Activated gamma-delta T cell treated with Interleukin-2 at 50 U/mL for 16 hours (primary cell): ENCODE results near the gene AGPAT3.

Experiments used
- DNase-seq: peaks from one replicate; pipeline ENCODE4 v3.0.0-alpha.2; 2020

Gene AGPAT3

DNA sequence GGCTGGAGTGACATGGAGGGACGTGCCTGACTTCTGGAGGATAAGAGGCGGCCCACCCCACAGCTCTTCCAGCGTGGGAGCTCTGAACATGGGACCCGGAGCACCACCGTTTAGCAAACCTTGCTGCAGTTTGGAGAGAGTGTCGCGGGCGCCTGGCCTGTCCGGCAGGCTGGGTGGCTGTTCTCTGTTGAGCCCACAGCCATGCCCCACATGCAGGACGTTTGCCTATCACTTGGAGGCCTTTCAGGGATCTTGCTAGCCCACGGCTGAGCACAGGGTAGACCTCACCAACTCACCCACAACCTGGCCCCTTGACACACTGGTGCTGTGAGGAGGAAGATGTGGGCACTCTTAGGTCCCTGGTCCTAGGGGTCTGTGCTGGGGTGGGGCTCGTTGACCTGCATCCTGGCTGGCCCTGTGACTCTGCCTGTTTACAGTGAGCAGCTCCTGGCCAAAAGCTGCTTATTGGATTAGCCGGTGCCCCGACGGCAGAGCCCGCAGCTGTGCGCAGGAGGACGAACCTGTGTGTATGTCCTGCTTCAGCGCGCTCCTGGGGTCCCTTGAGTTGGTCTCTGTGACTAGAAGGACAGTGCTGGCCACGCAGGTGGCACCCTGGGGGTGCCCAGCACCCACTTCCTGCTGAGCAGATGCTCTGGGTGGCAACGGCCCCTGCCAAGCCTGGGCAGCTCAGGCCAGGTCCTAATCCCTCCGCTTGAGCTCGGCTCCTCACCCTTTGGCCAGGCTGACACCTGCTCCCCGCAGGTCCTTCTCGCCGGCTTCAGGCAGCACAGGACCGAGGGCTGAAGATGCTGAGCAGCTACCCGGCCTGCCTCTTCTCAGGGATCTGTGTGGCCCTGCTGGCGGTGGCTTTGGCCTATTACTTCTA, 74.7 kb downstream of the AGPAT3 start:
- DNase-seq = no peak

DNA sequence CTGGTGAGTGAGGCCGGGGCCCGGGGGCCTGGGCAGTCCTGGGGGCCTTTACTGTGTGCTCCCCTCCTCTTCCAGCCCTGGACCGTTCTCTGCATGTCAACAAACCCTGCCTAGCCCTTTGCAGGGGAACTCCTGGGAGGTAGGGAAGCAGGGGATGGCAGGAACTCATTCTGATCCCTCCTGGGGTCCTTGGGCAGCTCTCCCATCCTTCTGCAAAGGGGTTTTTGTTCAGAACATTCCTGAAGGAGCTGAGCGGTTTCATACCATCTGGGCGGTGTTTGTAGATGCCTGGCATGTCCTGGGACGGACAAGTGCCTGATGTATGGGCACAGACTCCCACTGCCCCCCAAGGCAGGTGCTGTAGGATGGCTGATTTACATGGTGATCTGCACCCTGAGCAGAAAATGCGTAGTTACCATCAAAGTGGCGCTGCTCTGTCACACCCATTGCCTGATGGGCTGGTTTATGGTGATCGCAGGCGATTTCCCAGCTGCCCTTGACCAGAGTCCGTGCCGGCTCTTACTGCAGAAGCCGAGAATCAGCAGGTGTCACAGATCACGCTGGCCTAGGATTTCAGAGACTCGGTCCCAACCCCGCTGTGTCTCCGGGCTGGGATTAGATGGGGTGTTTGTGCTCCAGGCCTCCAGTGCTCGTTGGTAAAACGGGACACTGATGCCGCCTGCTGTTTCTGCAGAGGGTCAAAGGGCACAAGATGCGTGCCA, 75.5 kb downstream of the AGPAT3 start:
- DNase-seq = no peak

DNA sequence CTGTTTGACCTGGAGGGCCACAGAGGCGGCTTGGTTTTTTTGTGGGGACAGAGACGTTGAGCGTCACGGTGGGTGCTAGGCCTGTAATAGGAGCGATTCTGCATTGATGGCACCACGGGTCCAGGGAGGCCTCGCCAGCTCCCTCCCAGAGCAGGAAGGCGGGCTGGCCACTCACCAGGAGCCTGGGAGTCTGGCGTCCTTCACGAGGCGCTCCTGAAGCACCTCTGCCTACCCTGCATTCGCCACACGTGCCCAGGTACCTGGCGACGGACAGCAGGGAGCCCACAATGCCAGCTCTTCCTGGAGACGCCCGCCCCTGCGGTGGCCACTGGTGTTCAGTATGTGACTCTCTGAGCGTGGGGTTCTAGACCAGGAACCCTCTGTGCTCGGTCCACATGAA, 77.2 kb downstream of the AGPAT3 start:
- DNase-seq = no peak

DNA sequence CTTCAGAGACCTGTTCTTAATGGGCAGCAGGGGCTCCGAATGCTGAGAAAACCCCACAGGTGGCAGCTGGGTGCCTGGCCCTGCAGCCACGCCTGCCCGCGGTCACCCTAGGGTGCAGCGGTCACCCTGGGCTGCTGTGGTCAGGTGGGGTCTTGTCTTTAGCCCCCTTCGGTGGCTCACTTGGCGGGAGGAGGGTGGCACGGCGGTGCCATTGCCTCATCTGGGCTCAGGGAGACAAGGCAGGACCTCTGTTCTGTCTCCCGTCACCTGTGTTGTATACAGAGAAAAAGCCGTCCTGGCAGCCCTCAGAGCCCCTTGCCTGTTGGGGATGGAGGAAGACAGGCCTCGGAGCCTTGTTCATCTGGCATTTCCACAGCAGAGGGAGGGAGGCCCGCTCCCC, 77.6 kb downstream of the AGPAT3 start:
- DNase-seq = no peak

DNA sequence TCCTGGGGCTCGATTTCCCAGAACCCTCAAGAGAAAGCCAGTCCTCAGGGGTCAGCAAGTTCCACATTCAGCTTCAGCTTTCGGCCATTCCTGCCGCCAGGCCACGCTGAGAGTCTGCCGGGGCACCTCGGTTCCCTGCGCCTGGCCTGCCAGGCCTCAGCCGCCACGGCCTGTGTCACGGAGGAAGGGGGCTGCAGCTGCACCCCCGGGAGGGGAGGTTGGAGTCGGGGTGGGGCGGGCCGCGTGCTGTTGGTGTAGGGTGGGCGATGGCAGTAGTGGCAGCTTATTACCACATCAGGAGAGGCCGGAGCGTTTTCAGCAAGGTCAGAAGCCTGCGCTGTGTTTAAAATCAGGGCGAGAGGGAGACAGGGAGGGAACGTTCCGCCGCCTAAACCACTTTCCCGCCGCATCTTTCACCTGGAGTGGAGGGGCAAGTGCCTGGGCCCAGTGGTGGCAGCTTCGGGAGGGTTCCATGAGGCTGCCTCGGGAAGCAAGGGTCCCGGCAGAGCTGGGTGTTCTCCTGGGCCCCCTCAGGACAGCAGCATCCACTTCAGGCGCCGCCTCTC, 78.6 kb downstream of the AGPAT3 start:
- DNase-seq = no peak

DNA sequence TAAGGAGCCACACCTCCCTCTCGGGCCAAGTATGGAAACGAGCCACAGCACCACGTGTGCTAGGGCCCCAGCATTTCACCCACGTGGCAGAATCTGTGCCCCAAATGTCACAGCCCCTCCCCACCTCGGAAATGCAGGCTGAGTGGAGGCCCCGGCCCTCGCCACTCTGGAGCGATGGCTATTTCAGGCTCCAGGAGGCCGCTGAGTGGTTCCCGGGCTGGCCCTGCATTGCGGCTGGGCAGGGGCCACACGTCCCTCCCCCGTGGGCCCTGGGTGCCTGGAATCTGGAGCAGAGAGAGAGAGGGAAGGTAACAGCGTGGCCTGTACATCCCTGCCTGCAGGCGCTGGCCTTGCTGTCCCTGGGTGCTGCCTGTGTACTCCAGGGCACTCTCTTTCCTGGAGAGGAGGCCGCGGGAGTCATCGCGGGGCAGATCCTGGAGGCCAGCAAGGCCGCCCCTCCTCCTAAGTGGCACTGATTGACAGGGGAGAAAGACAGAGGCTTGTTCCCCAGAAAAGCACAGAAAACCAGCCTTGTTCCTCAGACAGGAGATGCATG, 79.1 kb downstream of the AGPAT3 start:
- no peak for DNase-seq

DNA sequence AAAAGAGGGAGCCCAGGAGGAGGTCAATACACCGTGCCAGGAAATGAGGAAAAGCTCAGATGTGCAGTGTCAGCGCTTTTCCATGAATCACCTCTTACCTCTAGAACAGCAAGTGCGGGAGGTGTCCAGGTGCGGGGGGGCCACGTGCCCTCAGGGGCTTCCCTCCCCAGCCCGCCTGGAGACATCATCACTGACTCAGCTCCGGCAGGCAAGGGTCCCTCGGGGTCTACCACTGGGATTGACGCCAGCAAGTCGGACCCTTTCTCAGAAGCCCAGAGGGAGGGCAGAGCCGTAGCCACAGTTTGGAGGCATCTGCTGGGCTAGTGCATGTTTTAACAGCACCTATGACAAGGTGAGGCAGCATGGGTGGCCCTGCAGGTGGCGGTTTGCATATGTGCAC, 79.7 kb downstream of the AGPAT3 start:
- DNase-seq = no peak

DNA sequence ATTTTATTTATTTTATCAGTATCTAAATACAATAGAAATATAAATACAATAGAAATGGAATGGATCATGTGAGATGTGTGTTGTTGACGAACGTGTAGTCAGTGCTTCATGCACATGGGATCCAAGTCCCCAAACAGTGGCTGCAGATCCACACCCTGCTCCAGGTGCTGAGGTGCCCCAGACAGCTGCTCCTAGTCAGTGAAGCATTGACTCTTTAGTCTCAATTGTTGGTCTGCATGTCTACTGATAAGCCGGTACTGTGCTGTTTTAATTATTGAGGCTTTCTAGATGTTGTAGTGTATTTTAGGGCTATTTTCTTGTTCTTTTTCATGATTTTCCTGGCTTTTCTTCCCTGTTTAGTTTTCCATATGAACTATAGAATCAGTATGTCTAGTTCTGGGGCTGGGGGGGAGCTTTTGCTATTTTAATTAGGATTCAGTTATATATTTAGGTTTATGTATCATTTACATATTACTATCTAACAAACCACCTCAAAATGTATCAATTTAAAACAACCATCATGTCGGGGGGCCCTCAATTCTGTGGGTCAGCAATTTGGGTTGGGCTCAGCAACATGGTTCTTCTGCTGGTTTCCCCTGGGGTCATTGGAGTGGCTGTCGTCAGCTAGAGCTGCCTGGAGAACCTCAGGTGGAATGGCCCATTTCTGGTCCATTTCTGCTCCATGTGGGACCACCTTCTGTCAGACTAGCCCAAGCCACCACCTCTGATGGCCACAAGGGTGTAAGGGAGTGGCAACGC, 83.9 kb downstream of the AGPAT3 start:
- DNase-seq = no peak

DNA sequence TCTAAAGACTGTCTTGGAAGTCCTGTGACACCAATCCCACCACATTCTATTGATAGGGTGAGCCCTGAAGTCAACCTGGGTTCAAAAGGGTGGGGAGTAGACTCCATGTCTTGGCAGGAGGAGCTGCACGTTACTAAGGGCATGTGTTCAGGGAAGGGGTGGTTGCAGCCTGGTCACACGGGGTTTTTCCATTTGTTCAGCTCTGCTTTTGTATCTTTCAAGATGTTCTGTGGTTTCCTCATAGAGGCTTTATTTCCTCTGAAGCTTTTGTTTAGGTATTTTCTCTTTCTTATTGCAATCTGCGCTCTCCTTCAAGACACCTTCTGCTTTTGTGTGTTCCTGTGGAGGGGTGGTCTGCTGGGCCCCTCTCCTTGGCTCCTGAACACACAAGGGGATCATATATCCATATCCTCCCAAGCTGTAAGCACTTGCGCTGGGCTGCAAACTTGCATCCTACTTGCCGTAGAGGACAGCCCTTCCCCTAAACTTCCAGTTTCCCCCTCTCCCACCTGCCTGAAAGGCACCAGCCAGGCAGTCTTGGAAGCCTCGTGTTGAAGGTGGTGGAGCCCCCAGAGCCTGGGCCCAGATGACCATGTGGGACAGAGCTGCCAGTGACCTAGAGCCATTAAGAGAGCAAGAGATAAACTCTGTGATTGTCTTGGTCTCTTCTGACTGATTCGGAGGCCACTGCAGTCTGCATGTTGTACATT, 84.6 kb downstream of the AGPAT3 start:
- DNase-seq = no peak

DNA sequence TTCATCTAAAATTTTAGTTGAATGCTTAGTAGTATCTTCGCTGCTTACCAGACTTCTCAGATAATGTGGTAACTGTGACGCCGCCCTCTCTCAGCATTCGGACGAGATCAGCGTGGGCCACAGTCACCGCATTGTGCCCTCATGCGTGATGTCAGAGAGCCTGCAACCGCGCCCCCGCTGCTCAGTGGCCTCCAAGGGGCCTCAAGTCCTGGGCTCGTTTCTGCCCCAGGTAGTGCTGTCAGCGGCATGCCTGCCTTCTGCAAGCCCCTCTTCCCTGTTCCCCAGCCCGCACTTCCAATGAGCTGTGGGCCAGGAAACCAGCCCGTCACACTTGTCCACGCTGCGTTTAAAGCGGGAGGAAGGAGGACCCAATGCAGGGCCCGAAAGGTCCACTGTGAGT, 85.5 kb downstream of the AGPAT3 start:
- DNase-seq = no peak

DNA sequence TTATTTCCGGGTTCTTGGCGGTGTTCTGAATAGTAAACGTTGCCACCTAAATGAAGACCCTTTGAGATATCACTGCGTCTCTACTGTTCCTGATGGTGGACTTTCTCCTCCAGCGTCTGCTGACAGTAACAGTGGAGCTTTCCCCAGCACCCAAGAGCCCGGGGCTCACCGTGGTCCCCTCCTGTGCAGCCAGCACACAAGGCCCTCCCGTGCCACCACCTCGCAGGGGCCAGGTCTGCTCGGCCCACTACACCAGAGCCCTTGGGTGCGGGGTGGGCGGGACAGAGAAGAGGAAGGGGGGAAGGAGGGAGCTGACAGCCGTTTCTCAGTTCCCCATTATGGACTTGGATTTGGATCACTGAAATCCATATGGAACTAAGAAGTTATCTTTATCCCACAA, 85.9 kb downstream of the AGPAT3 start:
- no peak for DNase-seq

DNA sequence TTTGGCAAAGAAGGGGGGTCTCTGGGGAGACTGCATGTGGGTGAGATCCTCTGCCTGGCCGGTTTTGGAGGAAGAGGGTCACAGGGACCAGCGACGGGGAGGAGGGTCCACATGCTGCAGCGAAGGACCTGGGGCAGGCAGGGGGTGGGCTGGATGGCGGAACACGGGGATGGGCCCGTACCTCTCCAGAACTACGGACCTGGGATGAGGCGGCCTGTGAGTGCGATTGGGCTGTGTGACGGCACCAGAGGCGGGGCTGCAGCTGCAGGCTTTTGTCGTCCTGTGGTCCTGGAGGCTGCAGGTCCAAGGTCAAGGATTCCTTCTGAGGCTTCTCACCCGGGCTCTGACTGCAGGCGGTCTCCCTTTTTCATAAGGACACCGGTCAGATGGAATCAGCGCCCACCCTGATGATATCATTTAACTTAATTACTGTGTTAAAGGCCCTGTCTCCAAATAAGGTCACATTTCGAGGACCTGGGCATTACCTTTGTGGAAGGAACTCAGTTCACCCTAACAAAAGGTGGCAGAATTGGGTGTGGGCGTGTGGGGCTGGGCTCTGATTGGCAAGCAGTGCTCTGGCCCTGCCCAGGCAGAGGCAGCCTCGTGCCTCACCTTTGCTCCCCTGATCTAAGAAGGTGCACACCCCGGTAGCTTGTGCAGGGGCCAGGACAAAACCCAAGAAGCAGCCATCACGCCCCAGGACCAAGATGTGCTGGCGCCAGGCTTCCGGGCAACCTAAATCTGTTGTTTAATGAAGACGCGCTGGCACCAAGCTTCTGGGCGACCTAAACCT, 87.1 kb downstream of the AGPAT3 start:
- no peak for DNase-seq

DNA sequence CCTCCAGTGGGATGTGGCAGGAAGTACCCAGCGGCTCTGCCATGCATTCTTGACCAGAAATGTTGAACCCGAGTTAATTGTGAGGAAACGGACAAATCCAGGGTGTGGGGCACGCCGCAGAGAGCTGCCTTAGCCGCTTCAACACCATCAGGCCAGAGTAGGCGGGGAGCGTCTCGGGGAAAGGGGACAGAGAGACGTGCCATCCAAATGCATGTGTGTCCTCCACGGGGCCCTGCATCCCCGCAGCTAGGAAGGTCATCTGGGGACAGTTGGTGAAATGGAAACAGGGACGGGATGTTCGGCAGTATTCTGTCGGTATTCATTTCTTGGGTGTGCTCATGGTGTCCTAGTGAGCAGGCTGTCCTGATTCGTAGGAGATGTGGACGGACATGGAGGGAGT, 88.0 kb downstream of the AGPAT3 start:
- no peak for DNase-seq

DNA sequence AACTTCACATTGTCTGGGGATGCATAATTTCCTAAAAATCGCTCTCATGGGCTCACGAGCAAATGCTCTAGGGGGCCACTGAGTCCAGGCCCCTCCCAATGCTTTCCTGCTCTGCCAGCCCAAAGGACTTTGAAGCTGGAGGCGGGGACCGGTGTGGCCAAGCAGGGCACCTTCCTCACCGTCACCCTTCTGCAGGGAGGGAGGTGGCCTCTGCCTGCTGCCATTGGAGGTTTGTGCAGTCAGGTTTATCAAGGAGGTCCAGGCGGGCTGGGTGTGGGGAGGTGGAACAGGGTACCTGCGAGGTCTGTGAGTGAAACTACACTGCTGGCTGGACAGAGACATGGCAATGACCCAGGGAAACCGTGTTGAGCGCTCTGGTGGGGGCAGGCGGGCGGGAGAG, 89.0 kb downstream of the AGPAT3 start:
- DNase-seq = no peak

DNA sequence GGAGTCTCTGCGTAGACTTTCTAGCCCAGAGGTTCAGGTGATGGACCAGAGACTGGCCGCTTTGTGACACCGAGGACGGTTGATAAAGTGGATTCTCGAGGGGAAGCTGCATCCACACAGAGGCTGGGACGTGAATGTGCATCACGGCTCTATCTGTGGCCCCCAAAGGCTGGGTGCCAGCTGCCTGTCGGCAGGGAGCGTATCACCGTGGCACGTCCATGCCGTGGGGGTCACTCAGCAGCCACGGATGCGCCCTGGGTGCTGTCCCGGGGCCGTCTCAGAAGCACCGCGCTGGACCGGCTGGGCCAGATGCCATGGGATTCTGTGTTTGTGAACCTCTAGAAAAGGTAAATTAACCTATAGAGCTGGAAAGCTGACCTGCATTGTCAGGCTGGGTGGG, 89.9 kb downstream of the AGPAT3 start:
- DNase-seq = no peak

DNA sequence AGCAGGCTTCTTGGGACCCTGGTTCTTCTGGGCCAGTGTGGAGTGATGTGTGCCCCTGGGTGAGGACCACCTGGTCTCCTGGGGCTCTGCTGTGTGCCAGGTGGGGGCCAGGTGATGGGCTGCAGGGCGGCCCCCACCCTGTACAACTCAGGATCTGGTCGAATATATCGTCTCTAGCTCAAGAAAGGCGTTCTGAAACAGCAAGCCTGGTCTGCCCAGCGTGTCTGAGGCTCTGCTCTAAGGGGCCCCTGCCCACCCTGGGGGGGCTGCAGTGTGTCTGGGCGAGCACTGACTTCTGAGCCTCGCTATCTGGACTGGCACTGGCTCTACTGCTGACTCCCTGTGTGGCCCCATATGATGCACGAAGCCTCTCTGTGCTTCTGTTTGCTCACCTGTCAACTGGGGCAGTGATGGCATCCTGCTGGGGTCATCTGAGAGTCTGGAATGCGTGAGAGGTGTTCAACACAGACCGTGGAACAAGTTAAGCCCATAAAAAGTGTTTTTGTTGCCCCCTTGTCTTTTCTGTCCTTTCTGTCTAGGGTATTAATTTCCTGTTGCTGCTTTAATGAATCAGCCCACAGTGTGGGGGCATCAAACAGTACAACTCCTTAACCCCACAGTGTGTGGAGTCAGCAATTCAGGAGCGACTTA, 91.1 kb downstream of the AGPAT3 start:
- no peak for DNase-seq

DNA sequence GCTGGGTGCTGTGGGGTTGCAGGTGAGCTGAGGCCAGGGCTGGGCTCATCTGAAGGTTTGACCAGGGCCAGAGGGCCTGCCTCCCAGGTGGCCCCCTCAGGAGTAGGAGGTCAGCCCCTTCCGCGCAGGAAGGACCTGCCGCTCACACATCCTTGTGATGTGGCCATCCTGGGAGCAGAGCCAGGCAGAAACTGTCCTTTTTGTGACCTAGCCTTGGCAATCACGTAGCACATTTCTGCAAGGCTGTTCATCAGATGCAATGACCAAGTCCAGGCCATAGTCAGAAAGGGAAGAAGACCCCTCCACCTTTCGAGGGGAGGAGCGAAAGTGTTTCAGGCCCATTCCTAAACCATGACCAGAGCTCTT, 91.6 kb downstream of the AGPAT3 start:
- no peak for DNase-seq

DNA sequence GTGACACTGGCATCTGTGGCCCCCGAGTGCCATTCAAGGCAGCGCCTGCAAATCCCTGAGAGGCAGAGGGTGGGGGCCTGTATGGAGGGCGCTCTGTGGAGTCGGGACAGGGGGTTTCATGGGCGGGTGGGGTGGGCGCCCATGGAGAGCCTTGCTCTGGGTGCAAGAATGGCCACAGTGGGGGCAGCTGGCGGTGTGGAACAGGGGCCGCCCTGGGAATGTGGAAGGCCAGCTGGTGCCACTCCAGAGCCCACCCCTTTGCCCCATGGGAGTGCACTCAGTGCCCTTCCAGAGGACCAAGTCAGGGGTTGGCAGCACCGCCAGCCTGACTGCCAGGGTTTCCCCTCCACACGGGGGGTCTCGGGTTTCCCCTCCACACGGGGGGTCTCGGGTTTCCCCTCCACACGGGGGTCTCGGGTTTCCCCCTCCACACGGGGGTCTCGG, 92.1 kb downstream of the AGPAT3 start:
- no peak for DNase-seq

DNA sequence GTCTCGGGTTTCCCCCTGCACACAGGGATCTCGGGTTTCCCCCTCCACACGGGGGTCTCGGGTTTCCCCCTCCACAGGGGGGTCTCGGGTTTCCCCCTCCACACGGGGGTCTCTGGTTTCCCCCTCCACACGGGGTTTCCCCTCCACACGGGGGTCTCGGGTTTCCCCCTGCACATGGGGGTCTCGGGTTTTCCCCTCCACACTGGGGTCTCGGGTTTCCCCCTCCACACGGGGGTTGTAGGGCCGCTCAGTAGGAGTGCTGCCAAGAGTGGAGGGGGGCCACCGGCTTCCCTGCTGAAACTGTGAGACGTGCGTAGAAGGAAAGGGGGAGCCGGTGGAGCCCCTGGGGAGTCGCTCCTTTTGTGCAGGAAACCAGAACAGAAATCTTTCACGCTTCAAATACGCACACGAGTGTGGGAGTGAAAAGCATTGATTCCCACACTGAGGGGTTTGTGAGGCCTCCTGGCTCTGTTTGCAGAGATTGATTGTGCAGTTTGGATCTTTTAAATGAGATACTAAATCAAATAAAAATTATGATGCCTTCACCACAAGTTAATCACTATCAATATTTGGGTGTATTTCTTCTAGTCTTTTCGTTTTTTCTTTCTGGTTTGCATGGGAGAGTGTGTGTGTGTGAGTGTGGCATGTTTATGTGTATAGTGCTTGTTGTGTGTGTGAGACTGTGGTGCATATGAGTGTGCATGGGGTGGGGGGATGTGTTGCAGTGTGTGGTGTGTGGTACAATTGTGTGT, 92.8 kb downstream of the AGPAT3 start:
- no peak for DNase-seq
